ENCODE results near the gene SPATA19. TPM values are rescaled to one million over a fixed set of nuclear protein-coding genes. Genes with fewer than 3 reads are reported as not detected.
A peak's percentile ranks its signal among the peaks of the same experiment; 100 is the strongest.

The SPATA19 gene
- total RNA-seq, 1 donor from 2014 or later = not detected

DNA sequence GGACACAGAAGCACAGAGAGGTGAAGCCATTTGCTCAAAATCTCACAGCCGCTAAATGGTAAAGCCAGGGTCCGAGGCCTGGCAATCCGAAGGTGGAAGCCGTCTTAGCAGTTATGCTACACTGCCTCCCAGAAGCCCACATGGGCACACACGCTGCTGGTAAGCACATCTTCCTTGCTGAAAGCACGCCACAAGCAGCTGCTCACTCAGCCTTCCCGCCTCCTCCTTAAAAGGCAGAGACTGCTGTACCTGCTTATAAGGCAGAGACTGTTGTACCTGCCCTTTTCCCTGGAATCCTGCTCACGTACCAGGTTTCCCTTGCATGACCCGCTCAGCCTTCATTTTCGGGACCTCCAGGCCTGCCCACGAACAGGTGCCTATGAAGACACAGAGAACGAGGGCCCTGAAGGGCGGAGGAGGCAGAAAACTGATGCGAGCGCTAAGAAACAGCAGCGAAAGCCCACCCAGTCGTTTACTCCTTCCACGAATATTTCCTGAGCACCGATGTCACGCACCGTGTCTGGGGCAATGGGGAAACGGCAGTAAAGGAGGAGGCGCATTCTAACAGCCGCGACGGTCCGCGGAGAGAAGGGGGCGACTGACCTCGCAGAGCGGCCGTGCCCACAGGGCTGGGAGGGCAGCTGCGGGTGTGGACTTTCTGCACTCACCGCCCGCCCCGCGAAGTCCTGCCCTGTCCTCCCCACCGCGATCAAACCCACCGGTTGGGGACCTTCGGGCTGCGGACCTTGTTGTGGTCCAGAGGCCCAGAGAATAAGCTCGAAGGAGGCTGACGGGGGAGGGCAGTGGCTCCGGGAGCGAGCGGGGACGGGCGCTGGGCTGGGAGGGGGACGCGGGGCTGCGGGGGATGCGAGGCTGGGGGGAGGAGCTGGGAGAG lies 13.0 kb downstream of the SPATA19 start:
- intact Hi-C loops (cut with micrococcal nuclease) = no loop called here
- H3K9me3 Mint-ChIP-seq = no peaks in the 10 kb centered on the region
- no peaks in the 10 kb centered on the region for H3K27me3 Mint-ChIP-seq
- no peaks in the 10 kb centered on the region for H3K36me3 Mint-ChIP-seq (ENCODE audit: low read depth)
- peak overlapping the region; percentile 4 for H3K27ac Mint-ChIP-seq
- peaks cover 4% of the 10 kb centered on the region for H3K4me1 Mint-ChIP-seq
- no peak for DNase-seq
- no peak overlapping the region for H3K4me3 Mint-ChIP-seq

DNA sequence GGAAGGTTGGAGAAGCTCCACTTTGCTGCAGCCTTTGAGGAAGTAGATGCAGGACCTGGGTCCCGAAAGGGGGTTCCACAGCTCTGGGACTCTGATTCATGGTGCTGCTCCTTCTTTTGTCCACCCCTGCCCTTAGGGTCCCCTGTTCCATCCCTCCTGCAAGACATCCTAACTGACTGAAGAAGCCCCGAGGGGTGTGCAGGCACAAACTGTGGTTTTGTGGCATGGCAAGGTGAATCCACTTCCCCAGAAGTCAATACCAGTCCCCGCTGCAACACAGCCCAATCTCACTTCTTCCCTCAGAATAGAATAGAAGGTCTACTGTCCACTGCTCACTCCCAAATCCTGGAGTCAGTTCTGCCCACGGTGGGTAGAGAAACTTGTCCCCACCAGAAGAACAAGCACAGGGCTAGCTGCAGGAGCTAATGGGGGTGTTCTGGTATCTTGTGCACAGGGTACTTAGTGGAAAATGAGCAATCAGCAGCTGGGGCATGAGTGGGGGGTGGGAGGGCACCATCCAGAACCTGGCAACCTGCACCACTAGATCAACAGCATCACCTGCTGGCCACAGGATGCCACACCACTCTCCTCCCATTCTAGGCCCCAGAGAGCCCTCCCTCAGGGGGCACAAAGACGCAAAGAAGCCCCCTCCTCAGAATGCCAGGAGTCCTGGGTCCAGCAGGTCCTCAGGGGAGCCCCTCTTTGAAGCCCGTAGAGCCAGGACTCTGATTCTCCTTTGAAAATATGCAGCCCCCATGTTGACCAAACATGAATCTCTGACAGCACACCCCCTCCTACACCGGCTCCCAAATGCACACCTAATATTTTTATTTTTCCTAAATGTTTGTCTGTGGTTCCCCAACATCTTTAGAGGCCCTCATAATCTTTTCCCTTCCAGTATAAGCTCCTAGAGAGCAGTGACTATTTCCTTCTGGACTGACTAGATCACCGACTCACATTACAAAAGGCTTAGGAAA lies 14.1 kb downstream of the SPATA19 start:
- no peaks in the 10 kb centered on the region for H3K9me3 Mint-ChIP-seq
- H3K27me3 Mint-ChIP-seq = no peaks in the 10 kb centered on the region
- intact Hi-C loops (cut with micrococcal nuclease) = no loop called here
- no peaks in the 10 kb centered on the region for H3K36me3 Mint-ChIP-seq (ENCODE audit: low read depth)
- no peak overlapping the region for H3K27ac Mint-ChIP-seq
- DNase-seq = no peak
- no peak overlapping the region for H3K4me3 Mint-ChIP-seq
- H3K4me1 Mint-ChIP-seq = peaks cover 4% of the 10 kb centered on the region

DNA sequence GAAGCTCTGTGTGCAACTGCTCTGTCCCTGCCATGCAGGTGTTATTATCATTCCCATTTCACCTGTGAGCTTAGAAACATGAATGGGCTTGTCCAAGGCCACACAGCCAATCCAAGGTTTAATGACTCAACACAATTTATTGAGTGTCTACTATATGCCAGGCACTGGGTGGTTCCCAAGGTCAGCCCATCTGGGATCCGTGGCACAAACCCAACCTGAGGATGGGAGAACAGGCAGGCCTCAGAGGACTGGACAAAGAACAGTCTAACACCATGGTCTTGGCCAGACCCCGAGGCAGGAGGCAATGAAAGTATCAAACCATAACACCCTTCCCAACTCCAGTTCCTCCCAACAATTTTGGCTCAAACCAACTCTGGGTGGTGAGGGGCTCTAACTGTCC lies 15.7 kb downstream of the SPATA19 start:
- intact Hi-C loops (cut with micrococcal nuclease) = no loop called here
- Mint-ChIP-seq H3K27me3 (no peaks in the 10 kb centered on the region), H3K36me3 (ENCODE audit: low read depth) (no peaks in the 10 kb centered on the region), H3K4me3 (no peak overlapping the region), H3K9me3 (no peaks in the 10 kb centered on the region), H3K27ac (no peak overlapping the region), H3K4me1 (no peaks in the 10 kb centered on the region)
- DNase-seq = no peak

DNA sequence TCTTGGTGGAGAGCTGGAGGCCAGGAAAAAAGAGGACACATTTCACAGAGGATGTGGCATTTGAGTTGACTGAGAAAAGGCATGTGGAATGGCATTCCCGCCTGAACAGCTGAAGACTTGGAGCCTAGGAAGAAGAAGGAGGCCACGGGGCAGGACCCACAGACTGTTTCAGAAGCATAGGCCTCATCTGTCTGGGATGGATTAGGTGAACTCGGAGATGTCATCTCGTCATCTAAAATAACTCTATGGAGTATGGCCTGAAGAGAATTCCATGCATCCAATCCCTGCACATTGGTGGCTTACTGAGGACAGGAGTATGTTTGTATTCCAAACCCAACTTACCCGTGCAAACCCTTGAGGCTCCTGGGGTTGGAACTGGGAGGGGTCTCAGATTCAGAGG lies 16.4 kb downstream of the SPATA19 start:
- Mint-ChIP-seq H3K27me3 (no peaks in the 10 kb centered on the region), H3K4me3 (no peak overlapping the region), H3K27ac (no peak overlapping the region), H3K9me3 (no peaks in the 10 kb centered on the region), H3K36me3 (ENCODE audit: low read depth) (no peaks in the 10 kb centered on the region), H3K4me1 (no peaks in the 10 kb centered on the region)
- intact Hi-C loops (cut with micrococcal nuclease) = no loop called here
- no peak for DNase-seq

DNA sequence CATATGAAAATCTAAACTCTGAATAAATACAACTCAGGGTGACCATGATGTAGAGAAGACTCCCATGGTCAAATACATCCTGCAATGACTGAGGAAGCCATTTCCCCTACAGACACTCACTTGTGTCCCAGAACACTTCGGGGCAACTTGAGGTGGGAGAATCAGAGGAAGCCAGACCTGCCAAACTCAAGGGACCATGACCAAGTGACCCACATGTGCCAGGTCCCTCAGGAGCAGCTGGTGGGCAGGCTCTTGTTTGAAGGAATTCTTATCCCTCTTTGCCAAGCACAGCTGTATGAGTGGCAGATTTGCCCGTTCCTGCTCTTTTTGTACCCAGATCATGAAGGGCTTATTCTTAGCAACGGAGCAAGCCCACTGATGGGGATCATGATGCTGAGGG lies 17.8 kb downstream of the SPATA19 start:
- intact Hi-C loops (cut with micrococcal nuclease) = no loop called here
- Mint-ChIP-seq H3K36me3 (ENCODE audit: low read depth) (no peaks in the 10 kb centered on the region), H3K4me3 (no peak overlapping the region), H3K4me1 (no peaks in the 10 kb centered on the region), H3K27me3 (no peaks in the 10 kb centered on the region), H3K9me3 (no peaks in the 10 kb centered on the region), H3K27ac (no peak overlapping the region)
- DNase-seq = no peak

DNA sequence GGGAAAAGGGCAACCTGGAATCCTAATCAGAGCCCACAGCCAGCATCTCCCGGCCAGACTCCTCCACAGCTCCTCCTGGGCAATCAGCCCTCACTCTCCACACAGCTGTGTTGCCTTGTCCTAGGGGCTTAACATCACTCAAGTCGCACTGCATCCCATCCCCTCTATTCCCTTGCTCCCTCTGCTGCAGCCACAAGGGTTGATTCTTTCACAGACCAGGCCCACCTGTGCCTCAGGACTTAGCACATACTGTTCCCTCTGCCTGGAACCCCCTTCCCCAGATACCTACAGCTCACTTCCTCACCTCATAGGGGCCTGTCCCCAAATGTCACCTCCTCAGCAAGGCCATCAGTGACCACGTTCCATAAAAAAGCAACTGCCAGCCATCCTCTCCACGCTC lies 18.4 kb downstream of the SPATA19 start:
- H3K36me3 Mint-ChIP-seq (ENCODE audit: low read depth) = no peaks in the 10 kb centered on the region
- no peaks in the 10 kb centered on the region for H3K27me3 Mint-ChIP-seq
- no peaks in the 10 kb centered on the region for H3K4me1 Mint-ChIP-seq
- no peak for DNase-seq
- H3K9me3 Mint-ChIP-seq = no peaks in the 10 kb centered on the region
- no peak overlapping the region for H3K27ac Mint-ChIP-seq
- H3K4me3 Mint-ChIP-seq = no peak overlapping the region
- intact Hi-C loops (cut with micrococcal nuclease) = no loop called here

GRCh38 chr11:133825666-133826065 lies 19.6 kb downstream of the SPATA19 start:
- no peaks in the 10 kb centered on the region for H3K9me3 Mint-ChIP-seq
- H3K4me3 Mint-ChIP-seq = no peak overlapping the region
- no peak for DNase-seq
- no peaks in the 10 kb centered on the region for H3K4me1 Mint-ChIP-seq
- no peaks in the 10 kb centered on the region for H3K36me3 Mint-ChIP-seq (ENCODE audit: low read depth)
- intact Hi-C loops (cut with micrococcal nuclease) = no loop called here
- H3K27ac Mint-ChIP-seq = no peak overlapping the region
- H3K27me3 Mint-ChIP-seq = no peaks in the 10 kb centered on the region

GRCh38 chr11:133825156-133825555 lies 20.2 kb downstream of the SPATA19 start:
- no peak overlapping the region for H3K4me3 Mint-ChIP-seq
- no peaks in the 10 kb centered on the region for H3K9me3 Mint-ChIP-seq

GRCh38 chr11:133824593-133824992 lies 20.7 kb downstream of the SPATA19 start:
- H3K27me3 Mint-ChIP-seq = no peaks in the 10 kb centered on the region
- H3K9me3 Mint-ChIP-seq = no peaks in the 10 kb centered on the region
- no peak for DNase-seq
- no peaks in the 10 kb centered on the region for H3K4me1 Mint-ChIP-seq
- no peaks in the 10 kb centered on the region for H3K36me3 Mint-ChIP-seq (ENCODE audit: low read depth)
- H3K27ac Mint-ChIP-seq = no peak overlapping the region
- intact Hi-C loops (cut with micrococcal nuclease) = no loop called here
- H3K4me3 Mint-ChIP-seq = no peak overlapping the region

More at GRCh38 chr11:133825156-133825555, 20.2 kb downstream of the SPATA19 start:
- no peak overlapping the region for H3K27ac Mint-ChIP-seq
- no peaks in the 10 kb centered on the region for H3K36me3 Mint-ChIP-seq (ENCODE audit: low read depth)
- no peaks in the 10 kb centered on the region for H3K4me1 Mint-ChIP-seq
- no peaks in the 10 kb centered on the region for H3K27me3 Mint-ChIP-seq
- intact Hi-C loops (cut with micrococcal nuclease) = no loop called here
- no peak for DNase-seq

DNA sequence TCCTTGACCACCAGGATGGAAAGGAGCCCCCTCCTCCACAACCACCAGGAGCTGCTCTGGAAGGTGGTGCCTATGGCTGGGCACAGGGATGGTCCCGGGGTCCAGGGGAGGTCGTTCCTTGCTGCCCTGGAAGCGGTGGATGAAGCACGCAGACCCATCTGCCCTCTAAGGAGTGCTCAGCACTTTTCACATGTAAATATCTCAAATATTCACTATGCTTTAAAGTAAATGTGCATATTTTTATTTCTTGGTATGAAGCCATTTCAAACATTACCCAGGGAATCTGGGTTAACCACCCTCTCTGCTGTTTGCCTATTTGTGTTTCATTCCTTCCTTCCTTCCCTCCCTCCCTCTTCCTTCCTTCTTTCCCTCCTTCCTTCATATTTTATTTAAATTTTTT lies 21.7 kb downstream of the SPATA19 start:
- no peaks in the 10 kb centered on the region for H3K36me3 Mint-ChIP-seq (ENCODE audit: low read depth)
- no peak overlapping the region for H3K27ac Mint-ChIP-seq
- no peak overlapping the region for H3K4me3 Mint-ChIP-seq
- no peaks in the 10 kb centered on the region for H3K9me3 Mint-ChIP-seq
- no peaks in the 10 kb centered on the region for H3K27me3 Mint-ChIP-seq
- DNase-seq = no peak
- intact Hi-C loops (cut with micrococcal nuclease) = no loop called here
- H3K4me1 Mint-ChIP-seq = no peaks in the 10 kb centered on the region

GRCh38 chr11:133823211-133823610 lies 22.1 kb downstream of the SPATA19 start:
- intact Hi-C loops (cut with micrococcal nuclease) = no loop called here
- no peak overlapping the region for H3K27ac Mint-ChIP-seq
- H3K4me3 Mint-ChIP-seq = no peak overlapping the region
- no peaks in the 10 kb centered on the region for H3K36me3 Mint-ChIP-seq (ENCODE audit: low read depth)
- H3K27me3 Mint-ChIP-seq = no peaks in the 10 kb centered on the region
- no peaks in the 10 kb centered on the region for H3K9me3 Mint-ChIP-seq
- no peak for DNase-seq
- H3K4me1 Mint-ChIP-seq = no peaks in the 10 kb centered on the region

DNA sequence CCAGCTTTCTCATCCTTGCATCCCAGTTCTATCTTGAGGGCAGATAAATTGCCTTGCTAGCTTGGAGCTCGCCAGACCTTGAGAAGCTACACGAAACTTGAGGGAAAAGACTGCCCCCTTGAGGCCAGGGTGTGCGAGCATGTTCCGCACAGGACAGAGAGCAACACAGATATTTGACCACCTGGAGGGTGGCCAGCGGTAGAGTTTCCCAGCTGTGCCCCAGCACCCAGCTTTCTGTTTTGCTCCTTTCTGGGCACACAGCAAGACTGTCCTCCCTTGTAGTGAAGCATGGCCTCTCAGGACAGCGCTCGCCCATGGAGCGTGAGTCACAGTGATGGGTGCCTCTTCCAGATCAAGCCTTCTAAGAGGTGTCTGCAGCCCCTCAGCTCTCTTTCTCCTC lies 23.5 kb downstream of the SPATA19 start:
- Mint-ChIP-seq H3K4me3 (no peak overlapping the region), H3K27ac (no peak overlapping the region), H3K27me3 (no peaks in the 10 kb centered on the region), H3K4me1 (no peaks in the 10 kb centered on the region), H3K36me3 (ENCODE audit: low read depth) (no peaks in the 10 kb centered on the region), H3K9me3 (no peaks in the 10 kb centered on the region)
- DNase-seq = peak; percentile 75
- intact Hi-C loops (cut with micrococcal nuclease) = no loop called here

DNA sequence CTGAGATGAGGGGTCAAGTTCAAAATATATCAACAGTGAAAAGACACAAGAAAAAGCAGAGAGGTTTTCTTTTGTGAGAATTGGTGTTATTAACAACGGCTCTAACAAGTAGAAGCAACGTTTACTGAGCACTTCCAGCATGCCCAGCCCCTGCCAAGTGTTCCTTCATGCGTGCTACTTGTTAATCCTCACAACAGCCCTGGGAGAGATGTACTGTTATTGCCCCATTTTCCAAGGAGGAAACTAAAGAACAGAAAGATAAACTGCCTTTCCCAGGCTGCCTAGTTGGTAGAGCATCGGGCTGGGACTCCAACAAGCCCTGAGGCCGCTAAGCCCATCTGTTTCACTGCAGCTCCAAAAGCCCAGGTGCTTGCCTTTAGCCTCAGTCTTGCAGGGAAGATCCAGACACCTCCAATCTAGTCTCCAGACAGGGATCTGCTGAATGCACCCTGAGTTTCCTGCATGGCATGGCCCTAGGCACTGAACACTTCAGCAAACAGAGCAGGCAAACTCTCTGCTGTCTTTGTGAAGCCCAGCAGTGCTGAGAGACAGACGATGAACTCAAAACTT lies 25.5 kb downstream of the SPATA19 start:
- H3K9me3 Mint-ChIP-seq = no peaks in the 10 kb centered on the region
- H3K36me3 Mint-ChIP-seq (ENCODE audit: low read depth) = no peaks in the 10 kb centered on the region
- no peak overlapping the region for H3K27ac Mint-ChIP-seq
- H3K4me3 Mint-ChIP-seq = no peak overlapping the region
- no peak for DNase-seq
- no peaks in the 10 kb centered on the region for H3K4me1 Mint-ChIP-seq
- H3K27me3 Mint-ChIP-seq = no peaks in the 10 kb centered on the region
- intact Hi-C loops (cut with micrococcal nuclease) = no loop called here

DNA sequence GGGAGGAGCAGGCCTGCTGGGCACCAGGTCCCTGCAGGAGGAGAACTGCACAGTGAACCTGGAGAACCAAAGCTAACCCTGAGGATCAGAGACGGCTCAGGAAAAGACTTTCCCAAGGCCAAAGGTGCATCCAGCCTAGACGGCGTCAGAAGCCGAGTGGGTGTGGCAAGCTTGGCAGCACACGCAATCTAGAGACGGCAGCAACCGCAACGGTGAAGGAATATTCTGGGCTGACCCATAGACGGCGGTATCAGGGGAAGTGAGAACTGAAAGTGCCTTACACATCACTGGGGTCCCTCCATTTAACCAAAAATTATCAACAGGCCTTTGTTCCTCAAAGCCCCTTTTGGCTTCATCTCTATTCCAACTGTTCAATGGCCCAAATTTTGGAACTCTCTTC lies 26.2 kb downstream of the SPATA19 start:
- no peak for DNase-seq
- H3K36me3 Mint-ChIP-seq (ENCODE audit: low read depth) = no peaks in the 10 kb centered on the region
- H3K27me3 Mint-ChIP-seq = no peaks in the 10 kb centered on the region
- H3K9me3 Mint-ChIP-seq = no peaks in the 10 kb centered on the region
- no peaks in the 10 kb centered on the region for H3K4me1 Mint-ChIP-seq
- no peak overlapping the region for H3K27ac Mint-ChIP-seq
- H3K4me3 Mint-ChIP-seq = no peak overlapping the region
- intact Hi-C loops (cut with micrococcal nuclease) = no loop called here

Measured in activated CD4-positive, alpha-beta T cell treated with anti-CD3 and anti-CD28 coated beads, Interleukin-2, amount 10 ng/mL, durations not matched to agents 24 days and 14 days (primary cell).